ENCODE data around the gene MACROD2.
"Not testable (repeated sequence)": the region's sequence is repeated elsewhere in the genome, so short reads cannot be mapped to it uniquely, and the experiment has no call there.

The MACROD2 gene

DNA sequence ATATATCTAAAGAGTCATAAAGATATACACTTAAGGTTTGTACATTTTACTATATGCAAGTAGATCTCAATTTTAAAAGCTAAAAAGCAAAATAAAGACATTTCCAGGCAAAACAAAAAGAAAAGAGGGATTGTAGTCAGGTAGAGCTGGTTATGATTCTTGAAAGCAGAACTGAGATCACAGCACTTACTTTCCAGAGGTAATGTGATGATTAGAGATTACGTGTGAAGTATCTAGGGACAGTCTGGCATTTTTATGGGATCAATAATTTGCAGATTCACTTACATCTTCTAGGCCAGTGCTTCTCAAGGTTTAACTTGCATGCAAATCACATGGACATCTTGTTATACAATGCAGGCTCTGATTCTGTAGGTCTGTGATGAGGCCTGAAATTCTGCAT, 1982.4 kb downstream of the MACROD2 start:
- DNase-seq: no peak

- not testable (repeated sequence) for DNase-seq
These were observed 1990.4 kb downstream of the MACROD2 start for GRCh38 chr20:15985494-15986368.

GRCh38 chr20:15986690-15987089, 1991.4 kb downstream of the MACROD2 start:
- DNase-seq: no peak

DNA sequence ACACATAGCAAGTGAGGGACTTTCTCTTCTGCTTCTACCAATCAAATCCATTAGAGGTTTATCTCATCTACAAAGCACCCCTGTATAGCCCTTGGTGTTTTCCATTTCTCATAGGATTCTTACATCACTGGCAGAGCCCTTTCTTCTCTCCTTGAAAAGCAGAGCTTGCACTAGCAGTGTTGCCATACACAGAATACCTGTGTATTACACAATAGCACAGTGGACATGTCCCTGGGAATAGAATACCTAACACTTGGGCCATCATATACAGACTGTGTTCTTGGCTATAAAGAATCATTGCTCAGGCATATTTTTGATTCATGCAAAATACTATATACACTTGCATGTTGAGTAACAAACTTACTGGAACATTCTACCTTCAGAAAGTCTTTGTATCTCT, 1996.0 kb downstream of the MACROD2 start:
- DNase-seq: no peak

DNA sequence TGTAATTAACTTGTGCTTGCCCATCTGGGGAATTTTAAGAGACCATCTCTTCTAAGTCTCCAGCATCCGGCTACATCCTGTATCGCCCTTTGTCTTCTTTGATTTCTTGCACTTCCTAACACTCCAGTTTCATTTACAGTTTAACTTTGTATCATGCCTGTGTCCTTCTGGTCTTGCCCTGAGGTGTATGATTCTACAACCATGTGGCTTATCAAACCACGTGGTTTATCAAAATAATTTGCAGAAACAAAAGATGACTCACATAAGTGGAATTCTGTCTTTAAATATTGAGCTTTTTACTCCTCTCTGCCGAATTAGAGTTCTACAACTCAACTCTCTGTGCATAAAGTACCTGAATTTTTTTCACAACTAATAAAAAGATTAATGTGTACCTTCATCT, 1997.2 kb downstream of the MACROD2 start:
- no peak for DNase-seq

- no peak for DNase-seq
These were observed 2004.8 kb downstream of the MACROD2 start for GRCh38 chr20:16000112-16000511.

GRCh38 chr20:16001286-16001685, 2006.0 kb downstream of the MACROD2 start:
- no peak for DNase-seq

DNA sequence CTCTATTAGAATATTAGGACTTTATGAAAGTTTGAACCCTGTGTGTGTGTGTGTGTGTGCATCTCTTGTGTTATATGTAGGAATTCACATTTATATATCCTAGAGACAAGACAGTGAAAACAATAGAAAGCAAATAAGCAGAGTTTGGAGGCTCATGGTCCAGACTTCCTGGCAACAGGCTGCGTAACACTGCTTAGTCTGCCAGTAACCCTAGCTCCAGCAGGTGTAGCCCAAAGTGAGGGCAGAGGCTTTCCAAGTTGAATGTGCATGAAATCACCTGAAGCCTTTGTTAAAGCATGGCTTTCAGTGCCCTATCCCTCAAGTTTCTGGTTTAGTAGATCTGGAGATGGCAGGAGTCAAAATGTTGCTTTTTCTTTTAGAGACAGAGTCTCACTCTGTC, 2008.0 kb downstream of the MACROD2 start:
- no peak for DNase-seq

DNA sequence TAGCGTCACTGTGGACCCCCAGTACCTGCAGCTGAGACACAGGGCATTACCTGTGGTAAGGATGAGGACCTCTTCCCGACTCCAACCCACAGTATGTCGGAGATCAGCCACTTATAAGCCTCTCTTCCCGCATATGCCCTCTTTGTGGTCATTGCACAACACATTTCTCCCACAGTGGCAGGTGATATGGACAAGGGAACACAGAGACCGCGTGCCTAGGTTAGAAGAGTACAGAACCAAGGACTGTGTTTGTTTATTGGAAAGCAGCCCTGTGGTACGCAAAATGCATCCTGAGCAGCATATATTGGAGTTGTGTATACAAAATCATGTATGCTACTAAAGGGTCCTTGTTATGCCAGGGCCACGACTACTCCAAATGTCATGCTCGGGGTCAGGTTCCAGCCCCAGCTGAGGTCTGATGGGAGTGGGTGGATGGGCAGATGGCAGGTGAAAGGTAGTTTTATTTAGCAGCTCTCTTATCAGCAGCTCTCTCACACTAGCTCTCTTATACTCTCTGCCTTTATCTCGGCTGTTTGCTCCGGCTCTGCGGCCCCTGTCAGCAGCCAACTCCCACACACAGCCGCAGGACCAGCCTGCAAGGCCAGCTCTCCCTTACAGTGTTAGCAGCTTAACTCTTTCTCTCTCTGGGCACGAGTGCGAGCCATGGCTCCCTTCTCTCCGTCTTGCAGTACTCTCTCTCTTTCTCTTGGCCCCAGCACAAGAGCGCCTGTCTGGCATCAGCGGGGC, 2009.0 kb downstream of the MACROD2 start:
- no peak for DNase-seq

DNA sequence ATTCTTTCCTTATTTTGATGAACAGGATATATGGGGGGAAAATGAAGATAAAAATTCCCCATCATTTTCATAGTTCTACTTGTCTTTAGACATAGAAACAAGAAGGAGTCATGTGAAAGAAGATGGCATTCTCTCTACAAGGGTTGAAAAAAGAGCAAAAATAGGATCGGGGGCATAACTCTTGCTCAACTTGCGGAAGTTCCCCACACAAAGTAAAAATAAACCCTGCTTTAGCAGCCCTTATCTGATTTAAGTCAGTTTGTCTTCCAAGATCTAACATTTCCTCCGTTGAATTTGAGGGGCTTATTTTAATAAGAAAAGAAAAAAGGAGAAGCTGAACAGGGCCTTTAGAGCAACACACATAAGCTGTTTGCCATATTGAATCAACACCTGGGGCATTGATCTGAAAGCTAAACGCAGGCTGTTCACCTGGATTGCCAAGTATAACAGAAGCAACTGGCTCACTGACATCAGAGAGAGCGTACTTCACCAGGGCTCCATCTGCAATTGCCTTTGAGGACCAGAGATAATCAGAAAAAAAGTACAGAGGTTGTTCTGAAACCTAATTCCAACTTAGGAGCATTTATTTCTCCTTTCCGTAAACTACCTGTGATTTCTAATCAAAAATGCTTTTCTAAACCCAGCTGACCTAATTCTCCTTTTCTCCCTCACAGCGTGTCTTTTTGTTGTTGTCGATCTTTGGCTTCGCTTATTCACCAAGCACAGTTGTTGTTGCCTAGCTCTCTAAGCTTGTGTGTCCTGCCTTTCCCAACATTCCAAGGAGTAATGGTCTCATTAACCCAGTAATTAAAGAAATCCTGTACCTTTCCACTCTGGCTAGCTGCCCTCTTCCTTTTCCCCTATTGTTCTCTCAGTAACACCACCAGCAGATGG, 2010.0 kb downstream of the MACROD2 start:
- DNase-seq: no peak

- no peak for DNase-seq
These were observed 2010.7 kb downstream of the MACROD2 start for GRCh38 chr20:16005915-16006493.

DNA sequence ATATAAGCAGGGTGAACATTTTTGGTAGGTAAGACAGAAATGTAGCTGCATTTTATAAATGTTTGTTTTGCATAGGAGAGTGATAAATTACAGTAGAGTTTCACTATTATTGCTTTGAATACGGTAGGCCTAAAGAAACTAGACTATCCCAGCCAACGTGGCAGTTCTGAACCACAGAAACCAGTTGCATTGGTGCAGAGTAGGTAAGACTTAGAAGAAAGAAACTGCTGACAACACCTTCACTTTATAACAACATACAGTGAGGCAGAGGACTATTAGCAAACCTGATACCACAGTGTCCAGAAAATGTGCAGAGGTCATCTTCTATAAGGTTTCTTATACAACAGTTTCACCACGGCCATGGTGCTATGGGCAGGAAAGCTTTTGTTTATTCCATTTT, 2011.8 kb downstream of the MACROD2 start:
- no peak for DNase-seq

- no peak for DNase-seq
These were observed 2012.6 kb downstream of the MACROD2 start for GRCh38 chr20:16007962-16008361.

- no peak for DNase-seq
These were observed 2015.7 kb downstream of the MACROD2 start for GRCh38 chr20:16011056-16011455.

DNA sequence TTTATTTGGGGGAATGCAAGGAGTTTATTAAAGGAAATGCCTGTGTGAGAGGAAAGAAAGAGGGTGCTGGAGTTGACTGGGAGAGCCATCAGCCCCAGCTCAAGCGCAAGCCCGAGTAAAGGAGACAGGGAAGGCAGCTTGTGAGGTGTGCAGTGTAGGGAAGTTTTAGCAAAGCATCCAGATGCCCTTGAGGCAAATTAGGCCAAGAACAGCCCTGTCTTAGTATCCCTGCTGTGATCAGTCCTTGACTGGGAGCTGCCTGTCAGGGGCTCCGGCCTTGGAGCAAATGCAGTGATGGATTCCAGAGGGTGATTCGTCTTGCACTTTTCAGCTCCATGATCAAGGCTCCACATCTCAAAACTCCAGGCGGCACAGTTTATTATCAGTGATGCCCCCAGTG, 2016.2 kb downstream of the MACROD2 start:
- no peak for DNase-seq

- not testable (repeated sequence) for DNase-seq
These were observed 2017.6 kb downstream of the MACROD2 start for GRCh38 chr20:16012934-16013333.

- no peak for DNase-seq
These were observed 2018.3 kb downstream of the MACROD2 start for GRCh38 chr20:16013631-16014030.

DNA sequence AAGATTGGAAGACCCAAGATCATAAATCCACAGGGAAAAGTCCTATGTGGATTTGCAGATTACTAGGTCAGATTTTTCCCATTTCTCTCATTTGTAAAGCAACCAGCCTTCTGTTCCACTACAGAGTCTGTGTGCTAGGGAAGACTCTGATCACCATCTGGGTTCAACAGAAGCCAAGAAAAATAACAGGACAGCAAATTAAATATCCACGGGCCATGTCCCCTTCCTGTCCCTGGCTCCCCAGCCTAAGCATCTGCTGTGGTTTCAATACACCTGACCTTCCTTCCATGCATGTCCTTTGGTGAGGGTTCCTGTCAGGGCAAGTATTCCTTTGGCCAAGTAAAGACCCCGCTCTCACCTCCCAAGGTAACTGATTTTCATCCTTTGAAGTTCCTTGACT, 2019.1 kb downstream of the MACROD2 start:
- DNase-seq: no peak

- no peak for DNase-seq
These were observed 2022.3 kb downstream of the MACROD2 start for GRCh38 chr20:16017656-16018055.

GRCh38 chr20:16018881-16019280, 2023.6 kb downstream of the MACROD2 start:
- DNase-seq: no peak

DNA sequence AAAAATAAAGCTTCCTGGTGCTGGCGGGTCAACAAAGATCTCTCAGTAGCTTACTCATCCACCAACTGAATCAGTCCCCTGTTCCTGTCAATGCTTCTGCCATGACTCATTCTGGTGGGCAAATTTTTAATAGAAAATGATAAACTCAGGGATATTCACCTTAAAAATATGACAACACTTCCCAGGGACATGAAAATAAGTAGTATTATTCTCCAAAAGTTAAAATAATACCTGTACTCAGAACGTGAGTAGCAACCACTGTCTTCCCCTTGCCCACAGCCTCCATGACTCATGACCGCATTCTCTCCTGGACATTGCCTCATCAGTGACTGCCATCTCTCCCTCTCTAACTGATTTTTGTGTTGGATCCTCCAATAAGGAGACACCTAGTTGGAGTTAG, 2025.7 kb downstream of the MACROD2 start:
- DNase-seq: no peak

- DNase-seq: no peak
These were observed 2029.8 kb downstream of the MACROD2 start for GRCh38 chr20:16025084-16025483.

DNA sequence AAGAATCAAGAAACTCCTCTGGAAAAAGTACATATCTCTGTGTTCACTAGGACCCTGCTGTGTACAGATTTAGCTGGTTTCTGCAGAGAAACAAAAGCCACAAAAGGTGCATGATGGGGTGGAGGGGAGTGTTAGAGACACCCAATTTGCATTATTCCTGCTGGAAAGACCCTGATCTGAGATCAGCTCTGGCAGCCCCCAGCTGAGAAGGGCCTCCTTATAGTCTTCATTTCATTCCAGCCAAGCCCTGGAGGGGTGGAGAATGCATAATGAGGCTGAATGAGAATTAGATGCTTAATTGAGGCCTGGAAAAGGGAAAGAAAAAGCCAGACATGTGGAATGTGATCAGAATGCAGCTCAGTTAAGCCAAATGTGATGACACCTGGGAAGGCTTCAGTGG, 2032.4 kb downstream of the MACROD2 start:
- no peak for DNase-seq
